Neural cell (in vitro differentiated cells): ENCODE data around the gene RALGPS1. TPM values are rescaled to one million over a fixed set of nuclear protein-coding genes. Genes with fewer than 3 reads are reported as not detected.

Experiments used
- H2AFZ ChIP-seq: fragments of 200-600, 300-800 bp; sonication (generic), shearing (Covaris generic); 2 replicates; pipeline ENCODE4 v1.6.0; 2014; ENCODE audit warnings: low read depth, mild to moderate bottlenecking, antibody characterized with exemption, low read length, moderate library complexity
- H3F3A ChIP-seq: fragments of 200-600 bp; shearing (Covaris generic); 2 replicates; pipeline ENCODE4 v1.6.1; 2016; ENCODE audit warnings: mild to moderate bottlenecking, moderate library complexity, mixed read lengths, antibody characterized with exemption, low read length; ENCODE audit not compliant: insufficient read depth, poor library complexity, severe bottlenecking
- H3K27ac ChIP-seq: fragments of 200-600, 300-800 bp; sonication (generic), shearing (Covaris generic); 2 replicates; pipeline ENCODE4 v1.5.1; 2014; ENCODE audit warnings: mild to moderate bottlenecking, low read length, moderate library complexity
- H3K27me3 ChIP-seq: fragments of 300-800, 200-600 bp; sonication (generic), shearing (Covaris generic); 2 replicates; pipeline ENCODE4 v1.6.0; 2014; ENCODE audit warnings: mild to moderate bottlenecking, low read depth, low read length, moderate library complexity; ENCODE audit not compliant: insufficient read depth
- H3K36me3 ChIP-seq: fragments of 300-800, 200-600 bp; sonication (generic), shearing (Covaris generic); 2 replicates; pipeline ENCODE4 v1.5.1; 2014; ENCODE audit warnings: mild to moderate bottlenecking, antibody characterized with exemption, low read length, moderate library complexity; ENCODE audit not compliant: insufficient read depth
- H3K4me2 ChIP-seq: fragments of 300-800, 200-600 bp; sonication (generic), shearing (Covaris generic); 2 replicates; pipeline ENCODE4 v1.6.0; 2014; ENCODE audit warnings: mild to moderate bottlenecking, low read length
- H3K4me3 ChIP-seq: fragments of 300-800, 200-600 bp; sonication (generic), shearing (Covaris generic); 2 replicates; pipeline ENCODE4 v1.5.1; 2014; ENCODE audit warnings: mild to moderate bottlenecking, low read length, moderate library complexity
- H3K79me2 ChIP-seq: fragments of 200-600 bp; shearing (Covaris generic); replicated peaks from 2 replicates; pipeline ENCODE4 v1.6.0; 2014; ENCODE audit warnings: mild to moderate bottlenecking, low read length, moderate library complexity; ENCODE audit not compliant: insufficient read depth
- H3K9ac ChIP-seq: fragments of 300-800, 200-600 bp; sonication (generic), shearing (Covaris generic); 2 replicates; pipeline ENCODE4 v1.6.1; 2016; ENCODE audit warnings: mild to moderate bottlenecking, low read length, mixed read lengths
- H3K9me2 ChIP-seq: fragments of 200-600 bp; shearing (Covaris generic); 2 replicates; pipeline ENCODE4 v1.6.1; 2016; ENCODE audit warnings: mild to moderate bottlenecking, low read length, mixed read lengths; ENCODE audit not compliant: insufficient read depth
- H3K9me3 ChIP-seq: fragments of 200-600, 300-800 bp; sonication (generic), shearing (Covaris generic); 2 replicates; pipeline ENCODE4 v1.6.1; 2016; ENCODE audit warnings: mild to moderate bottlenecking, mixed run types, low read length, moderate library complexity, mixed read lengths
- H4K20me1 ChIP-seq: fragments of 200-600 bp; shearing (Covaris generic); 2 replicates; pipeline ENCODE4 v1.6.1; 2016; ENCODE audit warnings: mild to moderate bottlenecking, mixed run types; ENCODE audit not compliant: insufficient read depth
- CTCF ChIP-seq: fragments of 450-650 bp; IDR thresholded peaks from 2 replicates; pipeline ENCODE4 v1.5.1; 2014; ENCODE audit warnings: antibody characterized with exemption, mild to moderate bottlenecking, moderate library complexity; ENCODE audit not compliant: poor library complexity, severe bottlenecking
- EP300 ChIP-seq: fragments of 450-650 bp; conservative IDR thresholded peaks from 2 replicates; pipeline ENCODE4 v1.6.1; 2014; ENCODE audit warnings: antibody characterized with exemption, mild to moderate bottlenecking, moderate library complexity; ENCODE audit not compliant: poor library complexity, severe bottlenecking
- EZH2 ChIP-seq: fragments of 200-600, 300-800 bp; shearing (Covaris generic), sonication (generic); IDR thresholded peaks from 2 replicates; pipeline ENCODE4 v1.6.1; 2014; ENCODE audit warnings: antibody characterized with exemption, low read length, borderline replicate concordance, mild to moderate bottlenecking; ENCODE audit not compliant: insufficient read depth, poor library complexity, severe bottlenecking
- MXI1 ChIP-seq: fragments of 450-650 bp; conservative IDR thresholded peaks from 2 replicates; pipeline ENCODE4 v1.6.1; 2014; ENCODE audit warnings: antibody characterized with exemption, mild to moderate bottlenecking; ENCODE audit not compliant: poor library complexity, severe bottlenecking
- POLR2AphosphoS5 ChIP-seq: IDR thresholded peaks from 2 replicates; pipeline ENCODE4 v1.6.1; 2012
- RAD21 ChIP-seq: fragments of 450-650 bp; conservative IDR thresholded peaks from 2 replicates; pipeline ENCODE4 v1.6.1; 2014; ENCODE audit warnings: antibody characterized with exemption, mild to moderate bottlenecking, moderate library complexity
- REST ChIP-seq: IDR thresholded peaks from 2 replicates; pipeline ENCODE4 v1.6.1; 2012; ENCODE audit warnings: borderline replicate concordance
- SMC3 ChIP-seq: fragments of 450-650 bp; conservative IDR thresholded peaks from 2 replicates; pipeline ENCODE4 v1.6.1; 2014; ENCODE audit warnings: antibody characterized with exemption, mild to moderate bottlenecking, moderate library complexity; ENCODE audit not compliant: poor library complexity
- TAF1 ChIP-seq: IDR thresholded peaks from 2 replicates; pipeline ENCODE4 v1.6.1; 2012; ENCODE audit warnings: low read depth
- polyA plus RNA-seq: library from polyadenylated mRNA; depleted of rRNA; stranded (reverse); fragments of >200 nt; gene quantifications from 2 replicates; pipeline ENCODE4 v1.2.3, GENCODE V29; 2014

The RALGPS1 gene
- polyA plus RNA-seq, 1 donor from 2014 or later = 37.1 TPM

GRCh38 chr9:127201731-127202130 lies 287.1 kb downstream of the RALGPS1 start:
- Histone ChIP-seq H3F3A (no peaks in the 10 kb centered on the region), H4K20me1 (no peaks in the 10 kb centered on the region), H3K9me3 (no peaks in the 10 kb centered on the region), H2AFZ (no peak overlapping the region), H3K9me2 (no peaks in the 10 kb centered on the region), H3K4me2 (no peak overlapping the region), H3K27me3 (no peaks in the 10 kb centered on the region), H3K36me3 (no peaks in the 10 kb centered on the region), H3K9ac (no peak overlapping the region), H3K4me3 (no peak overlapping the region), H3K79me2 (no peaks in the 10 kb centered on the region), H3K27ac (no peak overlapping the region)
- TF ChIP-seq POLR2AphosphoS5 (no peak), EZH2 (no peak), MXI1 (no peak), TAF1 (no peak), SMC3 (no peak)

- H3F3A ChIP-seq = no peaks in the 10 kb centered on the region
- no peaks in the 10 kb centered on the region for H3K9me3 ChIP-seq
- no peak overlapping the region for H3K27ac ChIP-seq
- H3K27me3 ChIP-seq = no peaks in the 10 kb centered on the region
- H3K9me2 ChIP-seq = no peaks in the 10 kb centered on the region
- no peaks in the 10 kb centered on the region for H3K36me3 ChIP-seq
- H4K20me1 ChIP-seq = no peaks in the 10 kb centered on the region
- H3K4me2 ChIP-seq = no peak overlapping the region
- TF ChIP-seq MXI1 (no peak), SMC3 (no peak), POLR2AphosphoS5 (no peak), EZH2 (no peak), CTCF (no peak), TAF1 (no peak), RAD21 (no peak), EP300 (no peak), REST (no peak)
- no peak overlapping the region for H3K9ac ChIP-seq
- H3K79me2 ChIP-seq = no peaks in the 10 kb centered on the region
- H3K4me3 ChIP-seq = no peak overlapping the region
- H2AFZ ChIP-seq = no peak overlapping the region
Measured at GRCh38 chr9:127202461-127203169, 288.0 kb downstream of the RALGPS1 start.
